Uterus (tissue), 2 donors: ENCODE results near the gene FABP2.

Experiments used
- POLR2A ChIP-seq, 2 donors: fragments of 450-650 bp; IDR thresholded peaks; one replicate each; pipeline ENCODE4 v1.6.1; 2016; ENCODE audit warnings: antibody characterized with exemption in 2 of 2, mild to moderate bottlenecking in 1 of 2, moderate library complexity in 1 of 2
- TF ChIP-seq, protein P1 (sequence below), 4 experiments: fragments of 200-600 bp in 2 of 4; fragments of 450-650 bp in 2 of 4; sonication (generic) in 2 of 4; IDR thresholded peaks; one replicate each; pipeline ENCODE4 v1.5.1; 2016 to 2019; ENCODE audit warnings: antibody characterized with exemption in 4 of 4, mild to moderate bottlenecking in 2 of 4, moderate library complexity in 1 of 4

DNA sequence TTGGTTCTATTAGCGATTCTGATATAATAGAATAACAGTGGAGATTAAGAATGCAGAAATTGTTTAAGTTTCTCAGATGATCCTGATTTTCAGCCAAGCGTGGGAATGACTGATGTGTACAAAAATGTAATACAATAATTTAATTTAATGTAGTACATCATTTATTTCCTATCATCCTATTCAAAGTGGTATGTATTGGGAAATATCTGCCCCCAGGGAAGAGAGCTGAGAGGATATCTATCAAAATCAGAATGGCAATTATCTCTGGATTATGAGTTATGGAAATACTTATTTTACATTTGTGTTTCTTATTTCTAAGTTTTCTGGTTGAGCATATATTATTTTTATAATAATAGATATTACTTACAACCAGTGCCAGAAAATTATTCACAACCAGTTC is 3.9 kb downstream of the FABP2 start:
- TF ChIP-seq, protein P1, sequence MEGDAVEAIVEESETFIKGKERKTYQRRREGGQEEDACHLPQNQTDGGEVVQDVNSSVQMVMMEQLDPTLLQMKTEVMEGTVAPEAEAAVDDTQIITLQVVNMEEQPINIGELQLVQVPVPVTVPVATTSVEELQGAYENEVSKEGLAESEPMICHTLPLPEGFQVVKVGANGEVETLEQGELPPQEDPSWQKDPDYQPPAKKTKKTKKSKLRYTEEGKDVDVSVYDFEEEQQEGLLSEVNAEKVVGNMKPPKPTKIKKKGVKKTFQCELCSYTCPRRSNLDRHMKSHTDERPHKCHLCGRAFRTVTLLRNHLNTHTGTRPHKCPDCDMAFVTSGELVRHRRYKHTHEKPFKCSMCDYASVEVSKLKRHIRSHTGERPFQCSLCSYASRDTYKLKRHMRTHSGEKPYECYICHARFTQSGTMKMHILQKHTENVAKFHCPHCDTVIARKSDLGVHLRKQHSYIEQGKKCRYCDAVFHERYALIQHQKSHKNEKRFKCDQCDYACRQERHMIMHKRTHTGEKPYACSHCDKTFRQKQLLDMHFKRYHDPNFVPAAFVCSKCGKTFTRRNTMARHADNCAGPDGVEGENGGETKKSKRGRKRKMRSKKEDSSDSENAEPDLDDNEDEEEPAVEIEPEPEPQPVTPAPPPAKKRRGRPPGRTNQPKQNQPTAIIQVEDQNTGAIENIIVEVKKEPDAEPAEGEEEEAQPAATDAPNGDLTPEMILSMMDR (IDR thresholded peaks at IDR 0.05), result no peak
- TF ChIP-seq POLR2A (IDR thresholded peaks at IDR 0.05), result no peak
